SU-DHL-6 (cell line): ENCODE results near the gene SLX9.

Source experiments
- H2AFZ ChIP-seq: fragments of 200-600 bp; sonication (generic); 2 replicates; pipeline ENCODE4 v1.6.1; 2014; ENCODE audit warnings: low read depth, mild to moderate bottlenecking, moderate library complexity, mixed read lengths, antibody characterized with exemption, low read length; ENCODE audit not compliant: severe bottlenecking
- H3F3A ChIP-seq: fragments of 200-600 bp; shearing (Covaris generic); 2 replicates; pipeline ENCODE4 v1.6.0; 2016; ENCODE audit warnings: antibody characterized with exemption, mild to moderate bottlenecking; ENCODE audit not compliant: insufficient read depth
- H3K27ac ChIP-seq: fragments of 200-600 bp; sonication (generic); 2 replicates; pipeline ENCODE4 v1.5.1; 2016; ENCODE audit warnings: low read depth, mild to moderate bottlenecking, low read length, moderate library complexity, mixed read lengths
- H3K27me3 ChIP-seq: fragments of 200-600 bp; sonication (generic), shearing (Covaris generic); 2 replicates; pipeline ENCODE4 v1.6.0; 2014; ENCODE audit warnings: mild to moderate bottlenecking, low read length
- H3K36me3 ChIP-seq: fragments of 200-600 bp; sonication (generic); 2 replicates; pipeline ENCODE4 v1.6.1; 2014; ENCODE audit warnings: mild to moderate bottlenecking, low read length, mixed read lengths
- H3K4me2 ChIP-seq: fragments of 300-600, 200-600 bp; shearing (Covaris generic), sonication (generic); 2 replicates; pipeline ENCODE4 v1.6.0; 2014; ENCODE audit warnings: low read length, low read depth, mild to moderate bottlenecking; ENCODE audit not compliant: poor library complexity, severe bottlenecking
- H3K4me3 ChIP-seq: fragments of 200-600 bp; sonication (generic); 2 replicates; pipeline ENCODE4 v1.5.1; 2014; ENCODE audit warnings: antibody characterized with exemption, low read length, mild to moderate bottlenecking, mixed read lengths; ENCODE audit not compliant: insufficient read depth, poor library complexity, severe bottlenecking
- H3K79me2 ChIP-seq: fragments of 200-600 bp; sonication (generic); 2 replicates; pipeline ENCODE4 v1.6.1; 2014; ENCODE audit warnings: mild to moderate bottlenecking, low read length, moderate library complexity; ENCODE audit not compliant: insufficient read depth
- H3K9ac ChIP-seq: fragments of 200-600 bp; sonication (generic); 2 replicates; pipeline ENCODE4 v1.7.0; 2014; ENCODE audit warnings: mild to moderate bottlenecking, low read length
- H3K9me2 ChIP-seq: fragments of 200-600 bp; sonication (generic); replicated peaks from 2 replicates; pipeline ENCODE4 v1.6.1; 2014; ENCODE audit warnings: low read length; ENCODE audit not compliant: insufficient read depth
- H3K9me3 ChIP-seq: fragments of 200-600 bp; sonication (generic); 2 replicates; pipeline ENCODE4 v1.6.1; 2014; ENCODE audit warnings: low read length, mixed read lengths; ENCODE audit not compliant: insufficient read depth
- H4K20me1 ChIP-seq: fragments of 200-600 bp; sonication (generic); 2 replicates; pipeline ENCODE4 v1.6.1; 2014; ENCODE audit warnings: low read depth, mild to moderate bottlenecking, antibody characterized with exemption, low read length, moderate library complexity, mixed read lengths
- CTCF ChIP-seq: fragments of 200-600 bp; sonication (generic); IDR thresholded peaks from one replicate; pipeline ENCODE4 v1.5.1; 2017; ENCODE audit warnings: antibody characterized with exemption, mild to moderate bottlenecking, low read length, moderate library complexity; ENCODE audit not compliant: insufficient read depth, poor library complexity, severe bottlenecking
- EZH2phosphoT487 ChIP-seq: fragments of 200-600 bp; sonication (generic), shearing (Covaris generic); conservative IDR thresholded peaks from 2 replicates; pipeline ENCODE4 v1.6.1; 2018; ENCODE audit warnings: mild to moderate bottlenecking, antibody characterized with exemption, low read length, moderate library complexity, mixed read lengths

The SLX9 gene

GRCh38 chr21:44977616-44978340, 37.9 kb downstream of the SLX9 start:
- Histone ChIP-seq H2AFZ (no peak overlapping the region), H3K9me2 (no peaks in the 10 kb centered on the region), H3K27ac (no peak overlapping the region), H3K36me3 (no peaks in the 10 kb centered on the region), H4K20me1 (no peaks in the 10 kb centered on the region), H3K79me2 (no peaks in the 10 kb centered on the region), H3K9me3 (no peaks in the 10 kb centered on the region), H3K9ac (no peak overlapping the region), H3K4me3 (no peak overlapping the region), H3K4me2 (no peak overlapping the region), H3F3A (no peaks in the 10 kb centered on the region), H3K27me3 (no peaks in the 10 kb centered on the region)
- TF ChIP-seq CTCF = no peak
- no peak for TF ChIP-seq EZH2phosphoT487

GRCh38 chr21:44979687-44980561, 40.1 kb downstream of the SLX9 start:
- Histone ChIP-seq H3K27me3 (no peaks in the 10 kb centered on the region), H3K4me3 (no peak overlapping the region), H3K27ac (no peak overlapping the region), H3K9me2 (no peaks in the 10 kb centered on the region), H3F3A (no peaks in the 10 kb centered on the region), H3K36me3 (no peaks in the 10 kb centered on the region), H3K4me2 (no peak overlapping the region), H3K79me2 (no peaks in the 10 kb centered on the region), H3K9ac (no peak overlapping the region), H3K9me3 (no peaks in the 10 kb centered on the region), H4K20me1 (no peaks in the 10 kb centered on the region), H2AFZ (no peak overlapping the region)
- TF ChIP-seq CTCF = no peak

GRCh38 chr21:44980562-44981489, 41.0 kb downstream of the SLX9 start:
- H3K9me3 ChIP-seq = no peaks in the 10 kb centered on the region
- H3K4me2 ChIP-seq = no peak overlapping the region
- H3K27ac ChIP-seq = no peak overlapping the region
- H2AFZ ChIP-seq = no peak overlapping the region
- H3K79me2 ChIP-seq = no peaks in the 10 kb centered on the region
- H3K36me3 ChIP-seq = no peaks in the 10 kb centered on the region
- H3K9me2 ChIP-seq = no peaks in the 10 kb centered on the region
- H3K27me3 ChIP-seq = no peaks in the 10 kb centered on the region
- H3K4me3 ChIP-seq = no peak overlapping the region
- no peaks in the 10 kb centered on the region for H3F3A ChIP-seq
- no peaks in the 10 kb centered on the region for H4K20me1 ChIP-seq
- no peak overlapping the region for H3K9ac ChIP-seq
- TF ChIP-seq EZH2phosphoT487 = no peak
- no peak for TF ChIP-seq CTCF
